HepG2 (cell line): ENCODE results near the gene NPBWR2. TPM values are rescaled to one million over a fixed set of nuclear protein-coding genes. Genes with fewer than 3 reads are reported as not detected.

Source experiments
- AHR ChIP-seq: IDR thresholded peaks from 2 replicates; pipeline ENCODE4 v1.6.1; 2018; ENCODE audit warnings: missing genetic modification reagents, missing compliant biosample characterization
- BRD4 ChIP-seq: sonication (generic); formaldehyde crosslinking; IDR thresholded peaks from 2 replicates; pipeline ENCODE4 v1.4.0; 2020; ENCODE audit warnings: missing genetic modification reagents
- CBFB ChIP-seq: sonication (generic); formaldehyde crosslinking; IDR thresholded peaks from 2 replicates; pipeline ENCODE4 v1.4.0; 2020; ENCODE audit warnings: missing genetic modification reagents
- FUBP1 ChIP-seq: sonication (generic); formaldehyde crosslinking; IDR thresholded peaks from 2 replicates; pipeline ENCODE4 v1.5.1; 2020; ENCODE audit warnings: missing genetic modification reagents, mild to moderate bottlenecking, borderline replicate concordance
- KLF13 ChIP-seq: sonication (generic); formaldehyde crosslinking; IDR thresholded peaks from 2 replicates; pipeline ENCODE4 v1.4.0; 2020; ENCODE audit warnings: mild to moderate bottlenecking, missing genetic modification reagents
- MED8 ChIP-seq: sonication (generic); formaldehyde crosslinking; IDR thresholded peaks from 2 replicates; pipeline ENCODE4 v1.8.1; 2023; ENCODE audit warnings: mild to moderate bottlenecking, missing genetic modification reagents; ENCODE audit not compliant: insufficient replicate concordance
- NCOA1 ChIP-seq: sonication (generic); formaldehyde crosslinking; IDR thresholded peaks from 2 replicates; pipeline ENCODE4 v1.9.0; 2021; ENCODE audit warnings: missing genetic modification reagents
- TBL1XR1 ChIP-seq: fragments of 150-350 bp; IDR thresholded peaks from 2 replicates; pipeline ENCODE4 v1.6.1; 2014; ENCODE audit warnings: borderline replicate concordance, low read length; ENCODE audit not compliant: partially characterized antibody
- THAP9 ChIP-seq: sonication (generic); formaldehyde crosslinking; IDR thresholded peaks from 2 replicates; pipeline ENCODE4; 2020; ENCODE audit warnings: missing genetic modification reagents, mild to moderate bottlenecking, borderline replicate concordance
- ZFX ChIP-seq: sonication (generic); formaldehyde crosslinking; IDR thresholded peaks from 2 replicates; pipeline ENCODE4 v1.4.0; 2020; ENCODE audit warnings: mild to moderate bottlenecking, low read depth, missing genetic modification reagents, moderate library complexity
- ZHX2 ChIP-seq, 2 experiments: sonication (generic) in 1 of 2; formaldehyde crosslinking in 1 of 2; IDR thresholded peaks; 2 replicates each; pipeline versions ENCODE4 v1.6.1 to v1.9.0; 2014 to 2022; ENCODE audit warnings: antibody characterized with exemption in 1 of 2, borderline replicate concordance in 1 of 2, inconsistent platforms in 1 of 2, low read depth in 1 of 2, missing genetic modification reagents in 1 of 2
- ZNF251 ChIP-seq: sonication (generic); formaldehyde crosslinking; IDR thresholded peaks from 2 replicates; pipeline ENCODE4 v1.9.0; 2021; ENCODE audit warnings: mild to moderate bottlenecking, missing genetic modification reagents
- ZNF784 ChIP-seq: sonication (generic); formaldehyde crosslinking; IDR thresholded peaks from 2 replicates; pipeline ENCODE4 v1.5.1; 2020; ENCODE audit warnings: missing genetic modification reagents, mild to moderate bottlenecking, borderline replicate concordance
- ZNF841 ChIP-seq: sonication (generic); formaldehyde crosslinking; IDR thresholded peaks from 2 replicates; pipeline ENCODE4 v1.8.1; 2023; ENCODE audit warnings: missing genetic modification reagents, borderline replicate concordance
- ZNF879 ChIP-seq: sonication (generic); formaldehyde crosslinking; IDR thresholded peaks from 2 replicates; pipeline ENCODE4 v1.8.1; 2023; ENCODE audit warnings: missing genetic modification reagents
- polyA plus RNA-seq, 8 experiments: library from polyadenylated mRNA; depleted of rRNA in 3 of 8; stranded (reverse) in 7 of 8; unstranded in 1 of 8; fragments of >200 nt; fragmentation: Illumina TruSeq in 4 of 8; extraction: Trizol in 4 of 8; gene quantifications; 2 replicates each; pipeline versions ENCODE4 v1.2.1 to v1.2.3, GENCODE V29; 2011 to 2016; ENCODE audit warnings: low read depth in 4 of 8, missing spikeins in 1 of 8, mixed read lengths in 1 of 8; ENCODE audit not compliant: insufficient read depth in 1 of 8
- total RNA-seq, 5 experiments: library from RNA; depleted of rRNA; stranded (reverse); fragments of >200 nt; fragmentation: Illumina TruSeq; extraction: Trizol; gene quantifications; 2 replicates each; pipeline ENCODE4 v1.2.3, GENCODE V29; 2016; ENCODE audit warnings: low read depth in 1 of 5

NPBWR2 gene
- total and polyA plus RNA-seq, 2 of the 13 experiments (the other 11 are each of a cell fraction or from before 2014, with no cell fraction given) = not detected

GRCh38 chr20:64056889-64057627 lies 50.3 kb downstream of the NPBWR2 start (continued):
- no peak for TF ChIP-seq TBL1XR1
- TF ChIP-seq THAP9 = no peak; the same call in 1 of the 2 replicates
- peak; percentile 84 for TF ChIP-seq ZFX
- TF ChIP-seq NCOA1 (CRISPR knock-in tag) = peak; percentile 80; the same call in 1 of the 2 replicates
- TF ChIP-seq FUBP1 (CRISPR knock-in tag) = no peak
- TF ChIP-seq ZNF841 (CRISPR knock-in tag) = no peak; the same call in 1 of the 2 replicates
- no peak; the same call in 1 of the 2 replicates for TF ChIP-seq BRD4
- TF ChIP-seq CBFB (CRISPR knock-in tag) = no peak; the same call in 1 of the 2 replicates
- TF ChIP-seq AHR (CRISPR knock-in tag) = no peak
- TF ChIP-seq KLF13 (CRISPR knock-in tag) = peak; percentile 68; the same call in 1 of the 2 replicates
- no peak; the same call in 1 of the 2 replicates for TF ChIP-seq ZNF784 (CRISPR knock-in tag)
- TF ChIP-seq ZNF251 = 0 out of 2 replicates have a peak, but pooled peaks have one; percentile 75
- no peak; the same call in 1 of the 2 replicates for TF ChIP-seq ZHX2 (IDR thresholded peaks at IDR 0.05; ENCODE audit: low read depth)
- no peak for TF ChIP-seq ZHX2 (CRISPR knock-in tag; IDR thresholded peaks at IDR 0.05; ENCODE audit: borderline replicate concordance)
- peak; percentile 64 for TF ChIP-seq MED8 (CRISPR knock-in tag)
- TF ChIP-seq ZNF879 (CRISPR knock-in tag) = no peak; the same call in 1 of the 2 replicates
